BJ (cell line): Measurements from ENCODE around the gene YPEL1. TPM values are rescaled to one million over a fixed set of nuclear protein-coding genes. Genes with fewer than 3 reads are reported as not detected.

Experiments
- CTCF ChIA-PET: fragments of 350-600 bp; formaldehyde crosslinking; extraction: SDS; loops from one replicate; lab custom pipeline; 2021; ENCODE audit warnings: antibody characterized with exemption, inconsistent platforms; lab: Yijun Ruan, JAX
- POLR2A ChIA-PET: fragments of 300-600 bp; sonication (Branson Sonifier 250); formaldehyde crosslinking; extraction: SDS; loops from one replicate; lab custom pipeline; 2021; ENCODE audit warnings: antibody characterized with exemption; lab: Charles Lee
- DNase-seq: peaks from one replicate; pipeline ENCODE4 v3.0.0-alpha.2; 2011; ENCODE audit warnings: low read depth
- H3K27me3 ChIP-seq: 2 replicates; pipeline ENCODE4 v1.6.0; 2011; ENCODE audit warnings: low read length; ENCODE audit not compliant: control insufficient read depth, insufficient read depth
- H3K36me3 ChIP-seq: 2 replicates; pipeline ENCODE4 v1.5.1; 2011; ENCODE audit warnings: low read length; ENCODE audit not compliant: control insufficient read depth, insufficient read depth
- H3K4me3 ChIP-seq: 2 replicates; pipeline ENCODE4 v1.5.1; 2011; ENCODE audit warnings: low read depth, mild to moderate bottlenecking, control low read depth, low read length
- polyA plus RNA-seq: library from polyadenylated mRNA; depleted of rRNA; stranded (reverse); fragments of >200 nt; gene quantifications from 2 replicates; pipeline ENCODE4 v1.2.3, GENCODE V29; 2011
- TF ChIP-seq, protein P1 (sequence below): IDR thresholded peaks from 2 replicates; pipeline ENCODE4 v1.5.1; 2011; ENCODE audit warnings: low read depth, mild to moderate bottlenecking, control low read depth, inconsistent platforms, low read length, moderate library complexity; ENCODE audit not compliant: insufficient read depth

Gene YPEL1
- polyA plus RNA-seq, 1 experiment, result 0.69 TPM

DNA sequence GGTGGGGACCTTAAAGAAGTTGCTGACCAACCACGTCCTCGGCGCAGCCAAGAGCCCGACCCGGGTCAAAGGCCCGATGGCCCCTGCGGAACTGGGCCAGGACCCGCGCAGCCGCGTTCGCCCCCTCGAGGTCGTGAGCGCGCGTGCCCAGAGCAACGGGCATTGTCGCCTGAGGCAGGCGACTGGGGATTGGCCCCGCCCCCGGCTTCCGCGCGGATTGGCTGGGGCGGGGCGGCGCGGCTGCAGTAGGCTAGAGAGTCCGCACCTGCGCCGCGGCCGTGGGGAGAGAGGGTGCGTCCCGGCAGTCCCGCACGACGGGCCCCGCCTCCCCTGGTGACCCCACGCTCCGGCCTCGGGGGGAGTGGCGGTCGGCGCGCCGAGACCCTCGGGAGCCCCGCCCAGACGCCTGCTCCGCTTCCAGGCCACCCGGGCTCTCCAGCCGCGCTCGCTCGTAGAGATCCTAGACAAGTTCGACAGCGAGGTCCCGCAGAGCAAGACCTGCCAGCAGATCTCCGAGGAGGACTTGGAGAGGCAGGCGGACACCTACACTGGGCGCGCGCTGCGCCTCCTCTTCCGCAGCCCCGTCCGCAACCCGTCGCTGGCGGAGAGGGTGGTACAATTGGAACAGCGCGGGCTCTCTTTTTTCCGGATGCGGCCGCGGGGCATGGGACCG, 78.1 kb downstream of the YPEL1 start:
- Histone ChIP-seq H3K27me3 (peaks cover 2% of the 10 kb centered on the region; the same call in 1 of the 2 replicates), H3K36me3 (no peaks in the 10 kb centered on the region), H3K4me3 (peak overlapping the region; percentile 51)
- ChIA-PET POLR2A (no interaction called here), CTCF (interaction anchor here (2.4 kb wide), 1 partner anchor 11 kb away, joined by 16 read pairs; no protein-coding TSS in a partner anchor)
- TF ChIP-seq, protein P1, sequence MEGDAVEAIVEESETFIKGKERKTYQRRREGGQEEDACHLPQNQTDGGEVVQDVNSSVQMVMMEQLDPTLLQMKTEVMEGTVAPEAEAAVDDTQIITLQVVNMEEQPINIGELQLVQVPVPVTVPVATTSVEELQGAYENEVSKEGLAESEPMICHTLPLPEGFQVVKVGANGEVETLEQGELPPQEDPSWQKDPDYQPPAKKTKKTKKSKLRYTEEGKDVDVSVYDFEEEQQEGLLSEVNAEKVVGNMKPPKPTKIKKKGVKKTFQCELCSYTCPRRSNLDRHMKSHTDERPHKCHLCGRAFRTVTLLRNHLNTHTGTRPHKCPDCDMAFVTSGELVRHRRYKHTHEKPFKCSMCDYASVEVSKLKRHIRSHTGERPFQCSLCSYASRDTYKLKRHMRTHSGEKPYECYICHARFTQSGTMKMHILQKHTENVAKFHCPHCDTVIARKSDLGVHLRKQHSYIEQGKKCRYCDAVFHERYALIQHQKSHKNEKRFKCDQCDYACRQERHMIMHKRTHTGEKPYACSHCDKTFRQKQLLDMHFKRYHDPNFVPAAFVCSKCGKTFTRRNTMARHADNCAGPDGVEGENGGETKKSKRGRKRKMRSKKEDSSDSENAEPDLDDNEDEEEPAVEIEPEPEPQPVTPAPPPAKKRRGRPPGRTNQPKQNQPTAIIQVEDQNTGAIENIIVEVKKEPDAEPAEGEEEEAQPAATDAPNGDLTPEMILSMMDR, result peak; percentile 37; the same call in 1 of the 2 replicates
- no peak for DNase-seq

DNA sequence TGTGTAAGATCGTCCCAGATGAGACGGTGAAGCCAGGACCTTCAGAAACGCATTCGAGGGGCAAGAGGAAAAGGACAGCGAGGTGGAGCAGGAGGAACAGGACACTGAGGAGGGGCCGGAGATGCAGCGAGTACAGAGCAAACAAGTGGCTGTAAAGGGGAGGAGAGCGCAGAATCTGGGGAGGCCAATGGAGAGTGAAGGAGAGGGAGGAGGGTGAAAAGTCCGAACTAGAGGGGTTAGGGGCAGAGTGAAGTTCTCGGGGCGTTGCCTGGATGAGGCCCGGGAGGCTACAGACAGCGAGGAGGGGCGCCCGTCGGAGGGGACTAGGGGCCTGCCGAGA, 78.6 kb downstream of the YPEL1 start:
- CTCF ChIA-PET, result interaction anchor here (2.4 kb wide), 1 partner anchor 10 kb away, joined by 16 read pairs; no protein-coding TSS in a partner anchor
- H3K27me3 ChIP-seq, result peaks cover 2% of the 10 kb centered on the region; the same call in 1 of the 2 replicates
- DNase-seq, result no peak
- TF ChIP-seq, protein P1, result no peak
- POLR2A ChIA-PET, result no interaction called here
- H3K36me3 ChIP-seq, result no peaks in the 10 kb centered on the region
- peak overlapping the region; percentile 51 for H3K4me3 ChIP-seq

- H3K36me3 ChIP-seq, result no peaks in the 10 kb centered on the region
- peak overlapping the region; percentile 88 for H3K4me3 ChIP-seq
- no peak for DNase-seq
- POLR2A ChIA-PET, result no interaction called here
- TF ChIP-seq, protein P1, result no peak
- H3K27me3 ChIP-seq, result no peaks in the 10 kb centered on the region
- CTCF ChIA-PET, result interaction anchor here (1.4 to 2.4 kb wide), 2 partner anchors 10 to 11 kb away, joined by 5 to 15 read pairs; partner anchors contain the start of gene SDF2L1
Observed at GRCh38 chr22:21652547-21653545, 82.7 kb downstream of the YPEL1 start.

DNA sequence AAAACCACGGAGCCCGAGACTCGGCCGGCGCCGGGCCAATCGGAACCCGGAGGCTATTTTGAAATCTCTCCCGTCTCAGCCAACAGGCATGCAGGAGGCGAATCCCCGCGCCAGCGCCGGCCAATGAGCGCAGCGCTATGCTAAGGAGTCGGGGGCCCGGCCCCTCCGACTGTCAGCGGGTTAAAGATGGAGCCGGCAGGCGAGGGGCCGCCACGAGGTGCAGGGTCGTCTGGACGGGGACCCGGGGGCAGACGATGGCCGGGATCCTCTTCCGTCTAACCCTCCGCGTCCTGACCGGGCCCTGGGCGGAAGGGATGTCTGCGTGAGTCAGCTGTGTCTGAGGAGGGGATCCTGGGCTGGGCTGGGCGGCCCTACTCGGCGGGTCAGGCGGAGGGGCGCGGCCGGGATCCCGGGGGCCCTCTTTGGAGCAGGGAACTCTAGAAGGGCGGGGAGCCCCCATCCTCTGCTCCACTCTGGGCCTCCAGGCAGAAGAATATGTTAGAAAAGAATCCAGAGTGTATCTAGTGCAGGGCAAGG, 83.5 kb downstream of the YPEL1 start:
- Histone ChIP-seq H3K36me3 (no peaks in the 10 kb centered on the region), H3K4me3 (peak overlapping the region; percentile 88), H3K27me3 (no peaks in the 10 kb centered on the region)
- TF ChIP-seq, protein P1, result no peak
- CTCF ChIA-PET, result interaction anchor here (1.4 kb wide), 1 partner anchor 10 kb away, joined by 5 read pairs; the partner anchor contains the start of gene SDF2L1
- peak; percentile 44 for DNase-seq
- POLR2A ChIA-PET, result no interaction called here
